Ishikawa (cell line): ENCODE data around the gene KRT7.
A peak's percentile ranks its signal among the peaks of the same experiment; 100 is the strongest.

Source experiments
- CEBPB ChIP-seq: IDR thresholded peaks from 2 replicates; pipeline ENCODE4 v1.6.1; 2012
- CREB1 ChIP-seq: IDR thresholded peaks from 2 replicates; pipeline ENCODE4 v1.6.1; 2012; ENCODE audit warnings: low read depth
- EGR1 ChIP-seq: IDR thresholded peaks from 2 replicates; pipeline ENCODE4 v1.6.1; 2012
- EP300 ChIP-seq: IDR thresholded peaks from 2 replicates; pipeline ENCODE4 v1.6.1; 2012; ENCODE audit warnings: borderline replicate concordance
- FOXM1 ChIP-seq: IDR thresholded peaks from 2 replicates; pipeline ENCODE4 v1.6.1; 2012; ENCODE audit warnings: low read depth, borderline replicate concordance
- NFIC ChIP-seq: IDR thresholded peaks from 2 replicates; pipeline ENCODE4 v1.6.1; 2012
- RAD21 ChIP-seq: IDR thresholded peaks from 2 replicates; pipeline ENCODE4 v1.6.1; 2012; ENCODE audit warnings: low read depth
- TAF1 ChIP-seq: IDR thresholded peaks from 2 replicates; pipeline ENCODE4 v1.6.1; 2012; ENCODE audit warnings: low read depth, mild to moderate bottlenecking
- TCF12 ChIP-seq: IDR thresholded peaks from 2 replicates; pipeline ENCODE4 v1.6.1; 2012; ENCODE audit warnings: low read depth
- TEAD4 ChIP-seq: IDR thresholded peaks from 2 replicates; pipeline ENCODE4 v1.6.1; 2012
- YY1 ChIP-seq: IDR thresholded peaks from 2 replicates; pipeline ENCODE4 v1.6.1; 2012; ENCODE audit warnings: low read depth
- ZBTB7A ChIP-seq: IDR thresholded peaks from 2 replicates; pipeline ENCODE4 v1.6.1; 2012; ENCODE audit warnings: low read depth
- TF ChIP-seq, protein P1 (sequence below): IDR thresholded peaks from 2 replicates; pipeline ENCODE4 v1.6.1; 2012; ENCODE audit warnings: low read depth, mild to moderate bottlenecking
- TF ChIP-seq, protein P2 (sequence below): IDR thresholded peaks from 2 replicates; pipeline ENCODE4 v1.6.1; 2012
- TF ChIP-seq, protein P3 (sequence below): IDR thresholded peaks from 2 replicates; pipeline ENCODE4 v1.6.1; 2012

Gene KRT7

DNA sequence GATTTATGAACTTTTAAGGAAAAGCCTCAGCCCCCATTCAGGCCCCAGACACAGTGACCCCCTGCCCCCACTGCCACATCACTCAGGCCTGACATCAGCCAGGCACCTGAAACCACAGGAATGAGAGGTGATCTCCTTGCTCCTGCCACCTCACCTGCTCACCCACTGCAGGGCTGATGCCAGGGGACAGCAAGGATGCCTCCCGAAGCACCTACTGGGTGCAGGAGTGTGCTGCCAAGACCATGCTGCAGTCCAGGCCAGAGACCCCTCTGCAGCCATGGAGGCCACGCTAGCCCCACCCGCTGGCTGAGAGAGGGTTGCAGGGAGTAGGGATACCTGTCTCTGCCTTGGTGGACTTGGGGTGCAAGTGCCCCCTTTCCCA, 18.6 kb upstream of the KRT7 start:
- TF ChIP-seq, protein P1, sequence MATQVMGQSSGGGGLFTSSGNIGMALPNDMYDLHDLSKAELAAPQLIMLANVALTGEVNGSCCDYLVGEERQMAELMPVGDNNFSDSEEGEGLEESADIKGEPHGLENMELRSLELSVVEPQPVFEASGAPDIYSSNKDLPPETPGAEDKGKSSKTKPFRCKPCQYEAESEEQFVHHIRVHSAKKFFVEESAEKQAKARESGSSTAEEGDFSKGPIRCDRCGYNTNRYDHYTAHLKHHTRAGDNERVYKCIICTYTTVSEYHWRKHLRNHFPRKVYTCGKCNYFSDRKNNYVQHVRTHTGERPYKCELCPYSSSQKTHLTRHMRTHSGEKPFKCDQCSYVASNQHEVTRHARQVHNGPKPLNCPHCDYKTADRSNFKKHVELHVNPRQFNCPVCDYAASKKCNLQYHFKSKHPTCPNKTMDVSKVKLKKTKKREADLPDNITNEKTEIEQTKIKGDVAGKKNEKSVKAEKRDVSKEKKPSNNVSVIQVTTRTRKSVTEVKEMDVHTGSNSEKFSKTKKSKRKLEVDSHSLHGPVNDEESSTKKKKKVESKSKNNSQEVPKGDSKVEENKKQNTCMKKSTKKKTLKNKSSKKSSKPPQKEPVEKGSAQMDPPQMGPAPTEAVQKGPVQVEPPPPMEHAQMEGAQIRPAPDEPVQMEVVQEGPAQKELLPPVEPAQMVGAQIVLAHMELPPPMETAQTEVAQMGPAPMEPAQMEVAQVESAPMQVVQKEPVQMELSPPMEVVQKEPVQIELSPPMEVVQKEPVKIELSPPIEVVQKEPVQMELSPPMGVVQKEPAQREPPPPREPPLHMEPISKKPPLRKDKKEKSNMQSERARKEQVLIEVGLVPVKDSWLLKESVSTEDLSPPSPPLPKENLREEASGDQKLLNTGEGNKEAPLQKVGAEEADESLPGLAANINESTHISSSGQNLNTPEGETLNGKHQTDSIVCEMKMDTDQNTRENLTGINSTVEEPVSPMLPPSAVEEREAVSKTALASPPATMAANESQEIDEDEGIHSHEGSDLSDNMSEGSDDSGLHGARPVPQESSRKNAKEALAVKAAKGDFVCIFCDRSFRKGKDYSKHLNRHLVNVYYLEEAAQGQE = no peak
- peak; percentile 80 for TF ChIP-seq TCF12
- peak; percentile 65 for TF ChIP-seq RAD21
- peak; percentile 70; the same call in 1 of the 2 replicates for TF ChIP-seq EP300
- TF ChIP-seq CREB1 = no peak
- no peak for TF ChIP-seq YY1
- TF ChIP-seq TEAD4 = peak; percentile 62
- TF ChIP-seq NFIC = peak; percentile 54

DNA sequence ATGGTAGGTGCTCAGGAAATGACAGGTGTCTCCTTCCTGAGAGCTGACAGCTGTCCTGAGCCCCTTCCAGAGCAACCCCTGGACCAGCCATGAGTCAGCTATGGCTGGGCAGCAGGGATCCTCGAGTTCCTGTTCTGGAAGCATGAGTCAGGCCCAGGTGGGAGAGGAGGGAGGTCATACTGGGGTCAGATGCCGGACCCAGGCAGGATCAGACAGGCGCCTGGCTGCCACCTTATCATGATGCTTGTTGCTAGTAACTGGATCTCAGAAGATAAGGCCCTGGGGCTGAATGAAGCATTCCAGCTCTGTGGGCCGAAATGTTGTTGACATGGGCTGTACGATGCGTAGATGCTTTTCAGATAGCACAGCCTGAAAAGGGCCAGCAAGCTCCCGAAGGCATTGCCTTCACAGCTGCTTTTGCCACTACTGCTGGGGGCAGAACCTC, 17.4 kb upstream of the KRT7 start:
- peak; percentile 67 for TF ChIP-seq NFIC
- no peak for TF ChIP-seq CEBPB
- TF ChIP-seq EP300 = peak; percentile 88
- TF ChIP-seq YY1 = no peak
- TF ChIP-seq TEAD4 = peak; percentile 66
- no peak for TF ChIP-seq CREB1
- TF ChIP-seq TCF12 = peak; percentile 94
- peak; percentile 63; the same call in 1 of the 2 replicates for TF ChIP-seq FOXM1
- TF ChIP-seq, protein P2, sequence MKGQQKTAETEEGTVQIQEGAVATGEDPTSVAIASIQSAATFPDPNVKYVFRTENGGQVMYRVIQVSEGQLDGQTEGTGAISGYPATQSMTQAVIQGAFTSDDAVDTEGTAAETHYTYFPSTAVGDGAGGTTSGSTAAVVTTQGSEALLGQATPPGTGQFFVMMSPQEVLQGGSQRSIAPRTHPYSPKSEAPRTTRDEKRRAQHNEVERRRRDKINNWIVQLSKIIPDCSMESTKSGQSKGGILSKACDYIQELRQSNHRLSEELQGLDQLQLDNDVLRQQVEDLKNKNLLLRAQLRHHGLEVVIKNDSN = no peak
- TF ChIP-seq, protein P3, sequence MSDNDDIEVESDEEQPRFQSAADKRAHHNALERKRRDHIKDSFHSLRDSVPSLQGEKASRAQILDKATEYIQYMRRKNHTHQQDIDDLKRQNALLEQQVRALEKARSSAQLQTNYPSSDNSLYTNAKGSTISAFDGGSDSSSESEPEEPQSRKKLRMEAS = peak; percentile 66
- TF ChIP-seq ZBTB7A = 0 out of 2 replicates have a peak, but pooled peaks have one; percentile 32
- TF ChIP-seq TAF1 = no peak
- peak; percentile 20; the same call in 1 of the 2 replicates for TF ChIP-seq RAD21
- TF ChIP-seq, protein P1 = no peak
- TF ChIP-seq EGR1 = no peak

DNA sequence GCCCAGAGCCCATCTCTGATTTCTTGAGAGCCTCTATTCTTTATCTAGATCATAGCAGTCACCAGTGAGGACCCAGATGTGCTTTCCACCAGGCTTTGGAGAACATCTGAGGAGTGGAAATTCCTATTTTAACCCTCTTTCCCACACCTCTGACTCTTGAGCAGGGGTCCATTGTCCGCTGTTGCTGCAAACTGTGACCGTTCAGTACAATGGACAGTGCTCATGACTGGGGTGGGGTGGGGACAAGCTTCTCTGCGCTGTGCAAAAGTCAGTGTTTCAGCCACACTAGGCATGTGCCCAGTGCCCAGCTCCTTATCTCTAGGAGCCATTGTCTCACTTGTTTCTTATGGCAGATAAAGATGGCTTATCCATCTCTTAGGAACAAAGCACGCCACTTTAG, 16.9 kb upstream of the KRT7 start:
- no peak for TF ChIP-seq CEBPB
- 0 out of 2 replicates have a peak, but pooled peaks have one; percentile 4 for TF ChIP-seq NFIC
- TF ChIP-seq, protein P3 = peak; percentile 36; the same call in 1 of the 2 replicates
- TF ChIP-seq ZBTB7A = peak; percentile 50; the same call in 1 of the 2 replicates
- TF ChIP-seq, protein P2 = no peak
- TF ChIP-seq TCF12 = no peak
- TF ChIP-seq RAD21 = peak; percentile 19; the same call in 1 of the 2 replicates
- TF ChIP-seq, protein P1 = peak; percentile 94

DNA sequence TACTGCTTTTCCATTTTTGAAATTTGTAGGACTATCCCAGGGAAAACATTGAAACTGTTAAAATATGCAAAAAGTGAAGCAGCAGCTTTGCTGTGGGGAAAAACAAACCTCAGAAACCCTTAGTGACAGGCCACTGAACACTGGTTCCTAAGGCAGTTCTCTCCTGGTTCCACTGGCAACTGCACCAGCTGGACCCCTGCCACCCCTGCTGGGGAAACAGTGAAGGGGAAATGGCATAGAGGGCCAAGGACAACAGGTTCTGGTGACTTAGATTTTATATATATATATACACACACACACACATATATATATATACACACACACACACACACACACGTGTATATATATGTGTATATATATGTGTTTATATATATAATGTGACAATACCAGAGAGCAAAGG, 16.2 kb upstream of the KRT7 start:
- TF ChIP-seq YY1 (no peak), NFIC (no peak), ZBTB7A (no peak)
- TF ChIP-seq, protein P1 = no peak
